Right lobe of liver (tissue), 6 donors: ENCODE results near the gene SLC32A1. TPM values are rescaled to one million over a fixed set of nuclear protein-coding genes. Genes with fewer than 3 reads are reported as not detected.

Experiments used
- ATAC-seq, 4 donors: fragments of 200-7000 bp; cut with Tn5 transposase; one replicate each; pipeline ENCODE4 v1.9.1; 2020; ENCODE audit warnings: mild to moderate bottlenecking in 4 of 4, moderate library complexity in 4 of 4
- DNase-seq, 3 donors: peaks; one replicate each; pipeline ENCODE4 v3.0.0-alpha.2; 2020
- H3K27ac ChIP-seq, 3 donors: fragments of 200-600 bp; one replicate each; pipeline ENCODE4 v1.8.0; 2022
- H3K27me3 ChIP-seq, 2 donors: fragments of 200-600 bp; one replicate each; pipeline ENCODE4 v1.8.0; 2022
- H3K36me3 ChIP-seq, 4 donors: fragments of 200-600 bp; sonication (generic) in 1 of 4; one replicate each; pipeline versions ENCODE4 v1.5.1 to v1.8.0; 2017 to 2022; ENCODE audit warnings: control low read depth in 1 of 4
- H3K4me1 ChIP-seq, 4 donors: fragments of 200-600 bp; sonication (generic) in 1 of 4; one replicate each; pipeline versions ENCODE4 v1.5.1 to v1.8.0; 2017 to 2022; ENCODE audit warnings: control low read depth in 1 of 4
- H3K4me3 ChIP-seq, 3 donors: fragments of 200-600 bp; one replicate each; pipeline ENCODE4 v1.8.0; 2022
- H3K9me3 ChIP-seq, 4 donors: fragments of 200-600 bp; sonication (generic) in 1 of 4; one replicate each; pipeline versions ENCODE4 v1.5.1 to v1.8.0; 2017 to 2022; ENCODE audit warnings: control low read depth in 1 of 4
- CTCF ChIP-seq, 4 donors: fragments of 200-600 bp in 3 of 4; fragments of 450-650 bp in 1 of 4; IDR thresholded peaks; one replicate each; pipeline versions ENCODE4 v1.5.1 to v1.8.0; 2016 to 2022; ENCODE audit warnings: antibody characterized with exemption in 4 of 4, mild to moderate bottlenecking in 2 of 4
- POLR2A ChIP-seq: fragments of 450-650 bp; IDR thresholded peaks from one replicate; pipeline ENCODE4 v1.6.1; 2017; ENCODE audit warnings: antibody characterized with exemption, mild to moderate bottlenecking
- WGBS: methylation state at CpG from one replicate; pipeline ENCODE4 v1.1.6; 2018; ENCODE audit warnings: low coverage, low lambda C conversion rate; ENCODE audit not compliant: insufficient coverage; ENCODE audit errors: missing lambda C conversion rate; 5-methylcytosine and 5-hydroxymethylcytosine counted together
- intact Hi-C, 2 donors: fragments of 100-400 bp; cut with DNase I; formaldehyde crosslinking; loops; one replicate each; pipeline versions ENCODE4 v1.11.2 to v1.14.1; 2022
- total RNA-seq, 6 experiments: library from RNA; depleted of rRNA in 2 of 6; stranded (reverse); fragments of >200 nt in 2 of 6; fragmentation: NEBNext Ultra II Directional in 3 of 6; extraction: Animal tissue kit (Norgen Biotek cat#: 25700) in 3 of 6; gene quantifications; one replicate each; pipeline versions ENCODE4 v1.1.0 to v1.2.4, GENCODE V29; 2016 to 2023
- donor health status: DM: no; HTN: yes; CAD: no.
- donor health status: DM: no; HTN: no; CAD: no.
- donor health status: DM: no; HTN: no; CAD: no.
- donor health status: DM: no; HTN: yes; CAD: no.
- donor health status: DM: no; HTN: yes; CAD: no.

SLC32A1 gene
- total RNA-seq, 6 experiments from 2014 or later: not detected

- Histone ChIP-seq H3K36me3 (peaks cover 0 to 7% (median 0%) of the 10 kb centered on the region in 4 donors), H3K4me3 (peak within 1 kb of the TSS; percentile 84 to 99 (median 92)), H3K27me3 (no peaks in the 10 kb centered on the region), H3K4me1 (peaks cover 0 to 11% (median 0%) of the 10 kb centered on the region in 4 donors), H3K9me3 (no peaks in the 10 kb centered on the region), H3K27ac (peak within 1 kb of the TSS; percentile 56 to 74 (median 62))
- intact Hi-C loops: no loop called here
- 1% methylated on average over 15 of the region's 84 CpGs for WGBS
- TF ChIP-seq POLR2A (peak; percentile 57), CTCF (IDR thresholded peaks at IDR 0.05) (no peak)
- DNase-seq (peak; percentile 96), ATAC-seq (peak; percentile 97 to 98 (median 98))
Measured at GRCh38 chr20:38748097-38748860, 24.0 kb downstream of the SLC32A1 start, which contains the start of gene ACTR5. Gene ACTR5, plus strand, starts transcription at chr20:38748460. Its CDS starts 19 bp downstream, at chr20:38748479.

GRCh38 chr20:38748861-38749149 is 24.5 kb downstream of the SLC32A1 start:
- intact Hi-C loops: no loop called here
- Histone ChIP-seq H3K36me3 (peaks cover 0 to 7% (median 0%) of the 10 kb centered on the region in 4 donors), H3K27ac (peak overlapping the region in 2 of 3 donors; percentile 56 to 74), H3K9me3 (no peaks in the 10 kb centered on the region), H3K27me3 (no peaks in the 10 kb centered on the region), H3K4me3 (peak overlapping the region; percentile 84 to 99 (median 92)), H3K4me1 (peaks cover 0 to 11% (median 0%) of the 10 kb centered on the region in 4 donors)
- DNase-seq (peak in 1 of 3 donors; percentile 61), ATAC-seq (peak in 3 of 4 donors; percentile 37 to 60 (median 49))
- 0% methylated on average over 3 of the region's 10 CpGs for WGBS
- TF ChIP-seq POLR2A (no peak), CTCF (IDR thresholded peaks at IDR 0.05) (no peak)

GRCh38 chr20:38751360-38751976 is 27.2 kb downstream of the SLC32A1 start:
- intact Hi-C loops: no loop called here
- Histone ChIP-seq H3K4me3 (no peak overlapping the region), H3K36me3 (peaks cover 0 to 18% (median 11%) of the 10 kb centered on the region in 4 donors), H3K27ac (no peak overlapping the region), H3K4me1 (peaks cover 0 to 11% (median 0%) of the 10 kb centered on the region in 4 donors), H3K27me3 (no peaks in the 10 kb centered on the region), H3K9me3 (no peaks in the 10 kb centered on the region)
- ATAC-seq (no peak), DNase-seq (no peak)
- TF ChIP-seq POLR2A: no peak
- TF ChIP-seq CTCF (IDR thresholded peaks at IDR 0.05): peak; percentile 65 to 71 (median 68)
- 33% methylated on average over 4 of the region's 5 CpGs for WGBS

GRCh38 chr20:38752029-38752428 is 27.7 kb downstream of the SLC32A1 start:
- DNase-seq (no peak), ATAC-seq (no peak)
- Histone ChIP-seq H3K27ac (no peak overlapping the region), H3K9me3 (no peaks in the 10 kb centered on the region), H3K27me3 (no peaks in the 10 kb centered on the region), H3K4me1 (peaks cover 0 to 11% (median 0%) of the 10 kb centered on the region in 4 donors), H3K36me3 (peaks cover 0 to 23% (median 14%) of the 10 kb centered on the region in 4 donors), H3K4me3 (no peak overlapping the region)
- intact Hi-C loops: no loop called here
- no peak for TF ChIP-seq POLR2A
- no peak for TF ChIP-seq CTCF (IDR thresholded peaks at IDR 0.05)
- 89% methylated on average over 3 of the region's 4 CpGs for WGBS
